ENCODE results near the gene GAB1. TPM values are rescaled to one million over a fixed set of nuclear protein-coding genes. Genes with fewer than 3 reads are reported as not detected.

The GAB1 gene
- total RNA-seq, 1 experiment from 2014 or later, result 15.3 TPM

- no peaks in the 10 kb centered on the region for H3K79me2 ChIP-seq (ENCODE audit: insufficient read depth, low read length)
Measured at GRCh38 chr4:143374771-143375170, 38.1 kb downstream of the GAB1 start.

More at GRCh38 chr4:143374771-143375170, 38.1 kb downstream of the GAB1 start:
- Mint-ChIP-seq H3K9me3 (peaks cover 2 to 9% of the 10 kb centered on the region in 2 experiments; a peak in 3 of 5 replicates), H3K4me3 (no peak overlapping the region), H3K27me3 (ENCODE audit: low read depth) (no peaks in the 10 kb centered on the region), H3K36me3 (ENCODE audit: insufficient read depth in 1 of 3, low read depth in 3 of 3) (peaks cover 8 to 18% (median 9%) of the 10 kb centered on the region in 3 experiments; a peak in 5 of 7 replicates), H3K27ac (no peak overlapping the region), H3K4me1 (peaks cover 40 to 43% of the 10 kb centered on the region in 2 experiments)
- H4K20me1 ChIP-seq (ENCODE audit: control insufficient read depth, insufficient read depth, insufficient read length), result no peaks in the 10 kb centered on the region
- H3K4ac ChIP-seq (ENCODE audit: low read depth, low read length), result no peak overlapping the region
- no peak overlapping the region for H2BK12ac ChIP-seq (ENCODE audit: insufficient read length, low read depth, low read length)
- no peaks in the 10 kb centered on the region for H3K9me3 ChIP-seq (ENCODE audit: control insufficient read depth, low read depth, low read length)
- H4K5ac ChIP-seq (ENCODE audit: insufficient read length, low read depth, low read length), result no peak overlapping the region
- no peaks in the 10 kb centered on the region for H3K23me2 ChIP-seq (ENCODE audit: insufficient read length, low read depth, low read length, poor library complexity, severe bottlenecking)
- no CpG with 5 or more reads among the region's 6 CpGs for WGBS (ENCODE audit: extremely low coverage, insufficient read length, low lambda C conversion rate)
- no peak overlapping the region for H3K14ac ChIP-seq (ENCODE audit: insufficient read depth, low read length)
- no peak overlapping the region for H3T11ph ChIP-seq (ENCODE audit: low read length)
- no peak overlapping the region for H2BK20ac ChIP-seq (ENCODE audit: low read depth, low read length, poor library complexity, severe bottlenecking)
- no peak for DNase-seq
- no peak for TF ChIP-seq CTCF (conservative IDR thresholded peaks at IDR 0.05)
- H3K9ac ChIP-seq (ENCODE audit: extremely low read depth, insufficient read length, low read length), result no peak overlapping the region
- no peaks in the 10 kb centered on the region; the same call in 1 of the 2 replicates for H3K4me1 ChIP-seq (ENCODE audit: insufficient read depth, low read length)
- no peak overlapping the region for H4K8ac ChIP-seq (replicated peaks; ENCODE audit: insufficient read length, low read depth, low read length)
- no peak overlapping the region for H2BK120ac ChIP-seq (ENCODE audit: low read depth, low read length, poor library complexity, severe bottlenecking)
- H4K91ac ChIP-seq (ENCODE audit: insufficient read length, low read depth, low read length), result no peak overlapping the region
- H3K27me3 ChIP-seq (ENCODE audit: insufficient read depth, low read length), result no peaks in the 10 kb centered on the region
- no peak overlapping the region for H3K23ac ChIP-seq (ENCODE audit: insufficient read length, low read depth, low read length)
- H2BK5ac ChIP-seq (ENCODE audit: insufficient read length, low read length), result no peak overlapping the region
- H2AK5ac ChIP-seq (ENCODE audit: insufficient read length, low read length), result no peak overlapping the region
- no peak overlapping the region for H2AFZ ChIP-seq (ENCODE audit: low read length)
- no peak overlapping the region for H3K56ac ChIP-seq (ENCODE audit: insufficient read length, low read depth, low read length)
- no peak overlapping the region for H3K27ac ChIP-seq (ENCODE audit: insufficient read length, low read depth, low read length)
- no peak overlapping the region for H3K4me2 ChIP-seq (ENCODE audit: insufficient read depth, insufficient read length, low read length)
- no peaks in the 10 kb centered on the region for H3K79me1 ChIP-seq (ENCODE audit: insufficient read depth, low read depth, low read length, poor library complexity, severe bottlenecking)
- H2BK15ac ChIP-seq (ENCODE audit: low read depth, low read length), result no peak overlapping the region
- H3K18ac ChIP-seq (ENCODE audit: insufficient read length, low read depth, low read length), result no peak overlapping the region
